ENCODE results near the gene NHEJ1. TPM values are rescaled to one million over a fixed set of nuclear protein-coding genes. Genes with fewer than 3 reads are reported as not detected.

The NHEJ1 gene
- total RNA-seq, 1 experiment from 2014 or later: 20.8 TPM

- Mint-ChIP-seq H3K27ac (no peak overlapping the region), H3K9me3 (no peaks in the 10 kb centered on the region), H3K4me1 (peaks cover 0 to 4% of the 10 kb centered on the region in 2 experiments; a peak in 2 of 4 replicates), H3K4me3 (no peak overlapping the region), H3K27me3 (ENCODE audit: low read depth) (no peaks in the 10 kb centered on the region), H3K36me3 (ENCODE audit: insufficient read depth in 1 of 3, low read depth in 3 of 3) (no peaks in the 10 kb centered on the region)
- Histone ChIP-seq H3K27ac (ENCODE audit: insufficient read length, low read depth, low read length) (no peak overlapping the region), H3K18ac (ENCODE audit: insufficient read length, low read depth, low read length) (no peak overlapping the region), H4K8ac (replicated peaks; ENCODE audit: insufficient read length, low read depth, low read length) (no peak overlapping the region), H4K91ac (ENCODE audit: insufficient read length, low read depth, low read length) (no peak overlapping the region), H3K23me2 (ENCODE audit: insufficient read length, low read depth, low read length, poor library complexity, severe bottlenecking) (no peaks in the 10 kb centered on the region), H3K79me1 (ENCODE audit: insufficient read depth, low read depth, low read length, poor library complexity, severe bottlenecking) (no peaks in the 10 kb centered on the region), H3K9ac (ENCODE audit: extremely low read depth, insufficient read length, low read length) (no peak overlapping the region), H3K4me2 (ENCODE audit: insufficient read depth, insufficient read length, low read length) (no peak overlapping the region), H3K4me1 (ENCODE audit: insufficient read depth, low read length) (peaks cover 2% of the 10 kb centered on the region; the same call in 1 of the 2 replicates), H2BK15ac (ENCODE audit: low read depth, low read length) (no peak overlapping the region; the same call in 1 of the 2 replicates), H2AK5ac (ENCODE audit: insufficient read length, low read length) (no peak overlapping the region), H3K9me3 (ENCODE audit: control insufficient read depth, low read depth, low read length) (no peaks in the 10 kb centered on the region), H3K27me3 (ENCODE audit: insufficient read depth, low read length) (no peaks in the 10 kb centered on the region), H3K4ac (ENCODE audit: low read depth, low read length) (no peak overlapping the region), H2BK120ac (ENCODE audit: low read depth, low read length, poor library complexity, severe bottlenecking) (no peak overlapping the region), H3K56ac (ENCODE audit: insufficient read length, low read depth, low read length) (no peak overlapping the region), H4K5ac (ENCODE audit: insufficient read length, low read depth, low read length) (no peak overlapping the region), H3K79me2 (ENCODE audit: insufficient read depth, low read length) (no peaks in the 10 kb centered on the region), H2AFZ (ENCODE audit: low read length) (no peak overlapping the region), H4K20me1 (ENCODE audit: control insufficient read depth, insufficient read depth, insufficient read length) (no peaks in the 10 kb centered on the region), H3K14ac (ENCODE audit: insufficient read depth, low read length) (no peak overlapping the region), H3K23ac (ENCODE audit: insufficient read length, low read depth, low read length) (no peak overlapping the region), H2BK20ac (ENCODE audit: low read depth, low read length, poor library complexity, severe bottlenecking) (no peak overlapping the region), H2BK12ac (ENCODE audit: insufficient read length, low read depth, low read length) (no peak overlapping the region), H3T11ph (ENCODE audit: low read length) (no peak overlapping the region), H2BK5ac (ENCODE audit: insufficient read length, low read length) (no peak overlapping the region)
- no peak for DNase-seq
- WGBS (ENCODE audit: extremely low coverage, insufficient read length, low lambda C conversion rate): no CpG with 5 or more reads among the region's 16 CpGs
- TF ChIP-seq, protein P1, sequence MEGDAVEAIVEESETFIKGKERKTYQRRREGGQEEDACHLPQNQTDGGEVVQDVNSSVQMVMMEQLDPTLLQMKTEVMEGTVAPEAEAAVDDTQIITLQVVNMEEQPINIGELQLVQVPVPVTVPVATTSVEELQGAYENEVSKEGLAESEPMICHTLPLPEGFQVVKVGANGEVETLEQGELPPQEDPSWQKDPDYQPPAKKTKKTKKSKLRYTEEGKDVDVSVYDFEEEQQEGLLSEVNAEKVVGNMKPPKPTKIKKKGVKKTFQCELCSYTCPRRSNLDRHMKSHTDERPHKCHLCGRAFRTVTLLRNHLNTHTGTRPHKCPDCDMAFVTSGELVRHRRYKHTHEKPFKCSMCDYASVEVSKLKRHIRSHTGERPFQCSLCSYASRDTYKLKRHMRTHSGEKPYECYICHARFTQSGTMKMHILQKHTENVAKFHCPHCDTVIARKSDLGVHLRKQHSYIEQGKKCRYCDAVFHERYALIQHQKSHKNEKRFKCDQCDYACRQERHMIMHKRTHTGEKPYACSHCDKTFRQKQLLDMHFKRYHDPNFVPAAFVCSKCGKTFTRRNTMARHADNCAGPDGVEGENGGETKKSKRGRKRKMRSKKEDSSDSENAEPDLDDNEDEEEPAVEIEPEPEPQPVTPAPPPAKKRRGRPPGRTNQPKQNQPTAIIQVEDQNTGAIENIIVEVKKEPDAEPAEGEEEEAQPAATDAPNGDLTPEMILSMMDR (conservative IDR thresholded peaks at IDR 0.05): no peak
Measured at GRCh38 chr2:219129589-219129988, 31.0 kb downstream of the NHEJ1 start.

Measured in H9 (cell line).